Measurements from ENCODE around the gene OLR1.
A peak's percentile ranks its signal among the peaks of the same experiment; 100 is the strongest.

Gene OLR1

DNA sequence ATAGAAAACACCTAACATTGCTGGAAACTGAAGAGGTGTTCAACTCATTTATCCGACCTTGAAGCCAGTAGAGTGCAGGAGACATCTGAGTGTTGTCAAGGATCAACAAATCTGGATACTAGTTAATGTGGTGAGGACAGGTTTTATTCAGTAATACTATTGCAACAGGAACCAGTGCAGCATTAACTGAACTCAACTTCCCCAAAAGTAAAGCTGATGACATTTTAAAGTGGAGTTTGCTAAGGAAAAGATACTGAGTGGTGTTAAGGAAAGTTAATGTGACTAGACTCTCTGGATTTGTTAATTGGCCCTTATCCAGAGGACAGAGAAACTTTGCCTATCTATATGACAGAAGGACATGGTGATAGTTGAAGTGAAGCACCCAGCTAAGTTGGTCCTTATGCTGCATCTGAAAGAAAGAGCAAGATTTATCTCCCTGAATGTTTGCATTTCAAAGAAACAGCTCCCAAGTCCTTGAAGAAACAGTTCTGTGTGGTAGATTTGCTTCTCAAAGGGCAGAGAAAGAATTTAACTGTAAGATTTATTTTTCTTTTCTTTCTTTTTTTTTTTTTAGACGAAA lies 40.7 kb downstream of the OLR1 start:
- TF ChIP-seq JUND (IDR thresholded peaks at IDR 0.05; ENCODE audit: low read depth), result no peak
- no peak for DNase-seq (ENCODE audit: low read depth in 1 of 2, low spot score in 1 of 2)
- in situ Hi-C loops (cut with HindIII; ENCODE audit: low pct_unique_long_range_greater_than_20kb, low sequenced_read_pairs), result no loop called here

DNA sequence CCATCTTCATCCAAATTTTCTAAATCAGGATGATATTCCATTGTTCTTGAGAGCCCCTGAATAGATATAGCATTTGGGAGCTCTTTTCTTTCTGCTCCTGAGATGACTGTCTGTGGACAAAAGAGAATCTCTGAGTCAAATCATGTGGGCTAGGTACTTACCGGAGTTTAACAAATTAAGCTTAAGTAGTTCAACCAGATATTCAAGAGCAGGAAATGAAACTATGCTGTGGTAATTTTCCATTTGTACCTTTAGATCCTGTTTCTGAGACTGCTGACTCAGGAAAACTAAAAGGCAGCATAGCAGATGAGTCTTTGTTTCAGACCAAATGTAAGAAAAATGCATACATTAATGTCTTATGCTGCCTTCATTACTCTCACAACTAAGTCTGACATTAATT lies 41.9 kb downstream of the OLR1 start, which contains the start of gene CLEC7A:
Gene CLEC7A (minus strand): TSS at position 158 of the 400 bp plus-strand sequence. CDS start 117 bp downstream, at position 41.
- in situ Hi-C loops (cut with HindIII; ENCODE audit: low pct_unique_long_range_greater_than_20kb, low sequenced_read_pairs), result no loop called here
- TF ChIP-seq JUND (IDR thresholded peaks at IDR 0.05; ENCODE audit: low read depth), result no peak
- peak in 1 of 2 experiments; percentile 37 for DNase-seq (ENCODE audit: low read depth in 1 of 2, low spot score in 1 of 2)

DNA sequence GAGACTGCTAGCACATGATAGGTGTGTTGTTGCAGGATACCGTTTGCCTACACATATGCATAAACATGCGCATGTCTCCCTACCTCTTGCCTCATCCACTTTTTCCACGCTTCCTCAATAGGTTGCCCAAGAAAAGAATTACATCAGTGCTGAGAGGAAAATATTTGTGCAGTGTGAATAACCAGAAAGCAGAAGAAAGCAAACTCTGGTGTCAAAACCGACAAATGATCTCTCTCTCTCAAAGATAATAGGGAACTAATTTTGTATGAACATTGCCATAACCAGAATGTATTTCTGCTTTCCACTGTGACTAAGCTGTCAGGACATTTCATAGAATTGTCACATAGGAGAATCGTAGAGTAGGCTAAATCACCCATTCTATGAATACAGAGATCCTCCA lies 43.2 kb downstream of the OLR1 start:
- TF ChIP-seq JUND (IDR thresholded peaks at IDR 0.05; ENCODE audit: low read depth), result no peak
- in situ Hi-C loops (cut with HindIII; ENCODE audit: low pct_unique_long_range_greater_than_20kb, low sequenced_read_pairs), result no loop called here
- no peak for DNase-seq (ENCODE audit: low read depth in 1 of 2, low spot score in 1 of 2)

DNA sequence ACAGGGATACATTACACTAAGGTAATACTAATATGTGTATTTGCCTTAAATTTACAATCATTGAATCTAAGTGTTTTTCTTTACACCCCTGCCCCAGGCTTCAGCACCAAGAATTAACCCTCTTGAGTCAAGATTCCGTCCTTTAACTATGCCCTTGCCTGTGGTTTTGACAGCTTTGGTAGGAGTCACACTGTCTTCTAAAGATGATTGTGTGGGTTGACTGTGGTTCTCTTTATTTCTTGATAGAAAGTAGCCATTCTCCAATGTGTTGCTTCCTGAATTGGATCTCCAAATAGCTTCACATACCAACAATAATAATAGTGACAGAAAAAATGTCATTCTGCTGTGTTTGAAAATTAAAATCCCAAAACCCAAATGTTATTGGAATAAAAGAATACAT lies 45.5 kb downstream of the OLR1 start:
- in situ Hi-C loops (cut with HindIII; ENCODE audit: low pct_unique_long_range_greater_than_20kb, low sequenced_read_pairs), result no loop called here
- no peak for TF ChIP-seq JUND (IDR thresholded peaks at IDR 0.05; ENCODE audit: low read depth)
- DNase-seq (ENCODE audit: low read depth in 1 of 2, low spot score in 1 of 2), result no peak

DNA sequence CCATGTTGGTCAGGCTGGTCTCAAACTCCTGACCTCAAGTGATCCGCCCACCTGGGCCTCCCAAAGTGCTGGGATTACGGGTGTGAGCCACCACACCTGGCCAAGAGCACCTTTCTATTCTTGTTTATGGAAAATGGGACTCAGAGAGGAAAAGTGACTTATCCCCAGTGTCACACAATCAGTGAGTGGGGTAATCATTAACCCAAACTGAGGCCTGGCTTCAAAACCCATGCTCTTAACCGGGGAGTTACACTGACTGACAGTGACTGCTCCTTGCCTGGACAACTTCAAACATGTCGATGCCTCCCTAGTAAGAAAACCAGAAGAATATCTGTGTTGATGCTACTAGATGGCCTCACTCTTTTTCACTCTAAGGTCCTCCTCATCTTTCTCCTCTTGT lies 49.2 kb downstream of the OLR1 start:
- DNase-seq (ENCODE audit: low read depth in 1 of 2, low spot score in 1 of 2), result no peak
- TF ChIP-seq JUND (IDR thresholded peaks at IDR 0.05; ENCODE audit: low read depth), result no peak
- in situ Hi-C loops (cut with HindIII; ENCODE audit: low pct_unique_long_range_greater_than_20kb, low sequenced_read_pairs), result no loop called here

DNA sequence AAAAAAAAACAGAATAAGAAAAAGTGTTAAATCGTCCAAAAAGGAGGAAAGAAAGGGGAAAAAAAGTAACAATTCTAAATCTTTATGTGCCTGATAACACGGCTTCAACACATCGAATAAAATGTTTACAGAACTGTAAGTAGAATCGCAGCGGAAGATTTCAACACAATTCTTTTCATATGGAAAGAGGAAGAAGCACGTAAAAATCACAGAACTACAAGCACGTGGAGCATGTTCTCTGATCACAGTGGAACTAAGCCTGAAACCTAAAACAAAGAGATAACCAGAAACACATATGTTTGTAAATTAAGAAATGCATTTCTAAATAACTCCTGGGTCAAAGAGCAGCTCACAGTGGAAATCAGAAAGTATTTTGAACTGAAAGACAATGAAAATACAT lies 50.7 kb downstream of the OLR1 start:
- no peak for TF ChIP-seq JUND (IDR thresholded peaks at IDR 0.05; ENCODE audit: low read depth)
- in situ Hi-C loops (cut with HindIII; ENCODE audit: low pct_unique_long_range_greater_than_20kb, low sequenced_read_pairs), result no loop called here
- no peak for DNase-seq (ENCODE audit: low read depth in 1 of 2, low spot score in 1 of 2)

DNA sequence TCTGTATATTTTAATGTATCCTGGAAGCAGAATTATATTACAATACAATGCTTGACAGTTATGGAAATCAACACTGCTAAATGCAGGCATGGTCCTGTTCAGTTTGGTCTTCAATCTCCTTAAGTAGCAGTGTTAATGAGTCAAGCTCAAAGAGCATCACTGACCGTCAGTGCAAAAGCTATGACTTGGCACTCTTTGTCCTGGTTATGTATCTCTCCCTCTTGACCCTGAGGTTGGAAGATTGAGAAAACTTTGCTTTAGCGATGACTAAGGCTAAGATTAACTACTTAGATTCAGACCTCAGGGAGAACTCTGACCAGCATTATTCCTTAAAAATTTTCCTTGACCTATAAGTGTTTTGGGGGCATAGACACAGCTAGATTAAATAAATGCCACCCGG lies 52.9 kb downstream of the OLR1 start:
- in situ Hi-C loops (cut with HindIII; ENCODE audit: low pct_unique_long_range_greater_than_20kb, low sequenced_read_pairs), result no loop called here
- TF ChIP-seq JUND (IDR thresholded peaks at IDR 0.05; ENCODE audit: low read depth), result no peak
- DNase-seq (ENCODE audit: low read depth in 1 of 2, low spot score in 1 of 2), result no peak

DNA sequence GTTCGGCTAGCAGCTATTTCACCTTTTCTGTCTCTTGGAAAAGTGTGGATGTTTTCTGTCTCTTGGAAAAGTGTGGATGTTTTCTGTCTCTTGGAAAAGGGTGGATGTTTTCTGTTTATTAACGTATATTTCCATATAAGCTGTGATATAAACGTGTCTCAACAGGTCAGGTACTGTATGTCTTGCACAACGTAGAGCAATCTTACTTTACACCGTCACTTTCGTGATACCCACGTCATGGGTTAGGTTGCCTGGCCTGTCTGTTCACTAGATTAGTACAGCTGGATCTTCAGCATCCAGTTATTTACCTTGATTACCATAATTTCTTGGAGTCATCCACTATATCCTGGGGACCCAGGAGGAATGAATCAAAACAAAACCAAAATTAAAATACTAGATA lies 56.0 kb downstream of the OLR1 start:
- in situ Hi-C loops (cut with HindIII; ENCODE audit: low pct_unique_long_range_greater_than_20kb, low sequenced_read_pairs), result no loop called here
- DNase-seq (ENCODE audit: low read depth in 1 of 2, low spot score in 1 of 2), result no peak
- TF ChIP-seq JUND (IDR thresholded peaks at IDR 0.05; ENCODE audit: low read depth), result no peak

DNA sequence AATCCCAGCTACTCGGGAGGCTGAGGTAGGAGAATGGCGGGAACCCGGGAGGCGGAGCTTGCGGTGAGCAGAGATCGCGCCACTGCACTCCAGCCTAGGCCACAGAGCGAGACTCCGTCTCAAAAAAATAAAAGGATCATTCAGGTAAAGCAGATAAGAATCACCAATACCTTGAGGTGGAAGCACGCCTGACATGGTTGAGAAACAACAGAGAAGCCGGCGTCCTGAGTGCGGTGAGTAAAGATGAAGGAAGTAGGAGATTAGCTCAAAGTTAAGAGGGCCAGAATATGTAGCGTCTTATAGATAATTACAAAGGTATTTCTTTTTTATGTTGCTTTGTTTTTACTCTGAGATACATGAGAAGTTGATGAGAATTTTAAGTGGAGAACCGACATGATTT lies 56.6 kb downstream of the OLR1 start:
- in situ Hi-C loops (cut with HindIII; ENCODE audit: low pct_unique_long_range_greater_than_20kb, low sequenced_read_pairs), result no loop called here
- TF ChIP-seq JUND (IDR thresholded peaks at IDR 0.05; ENCODE audit: low read depth), result no peak
- DNase-seq (ENCODE audit: low read depth in 1 of 2, low spot score in 1 of 2), result no peak

DNA sequence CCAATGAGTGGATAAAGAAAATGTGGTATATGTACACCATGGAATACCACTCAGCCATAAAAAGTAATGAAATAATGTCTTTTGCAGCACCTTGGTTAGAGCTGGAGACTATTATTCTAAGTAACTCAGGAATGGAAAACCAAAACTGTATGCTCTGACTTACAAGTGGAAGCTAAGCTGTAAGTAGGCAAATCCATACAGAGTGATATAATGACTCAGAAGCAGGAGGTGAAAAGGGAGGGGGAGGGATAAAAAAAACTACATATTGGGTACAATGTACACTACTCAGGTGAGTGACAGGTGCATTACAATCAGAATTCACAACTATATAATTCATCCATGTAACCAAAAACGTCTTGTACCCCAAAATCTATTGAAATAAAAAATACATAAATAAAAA lies 58.0 kb downstream of the OLR1 start:
- TF ChIP-seq JUND (IDR thresholded peaks at IDR 0.05; ENCODE audit: low read depth), result no peak
- in situ Hi-C loops (cut with HindIII; ENCODE audit: low pct_unique_long_range_greater_than_20kb, low sequenced_read_pairs), result no loop called here
- no peak for DNase-seq (ENCODE audit: low read depth in 1 of 2, low spot score in 1 of 2)

DNA sequence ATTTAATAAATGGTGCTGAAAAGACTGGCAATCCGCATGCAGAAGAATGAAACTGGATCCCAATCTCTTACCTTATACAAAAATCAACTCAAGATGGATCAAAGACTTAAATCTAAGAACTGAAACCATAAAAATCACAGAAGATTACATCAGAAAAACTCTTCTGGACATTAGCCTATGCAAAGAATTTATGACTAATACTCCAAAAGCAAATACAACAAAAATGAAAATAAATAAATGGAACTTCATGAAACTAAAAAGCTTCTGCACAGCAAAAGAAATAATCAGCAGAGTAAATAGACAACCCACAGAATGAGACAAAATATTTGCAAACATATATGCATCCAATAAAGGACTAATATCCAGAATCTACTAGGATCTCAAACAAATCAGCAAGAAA lies 58.9 kb downstream of the OLR1 start:
- TF ChIP-seq JUND (IDR thresholded peaks at IDR 0.05; ENCODE audit: low read depth), result no peak
- no peak for DNase-seq (ENCODE audit: low read depth in 1 of 2, low spot score in 1 of 2)
- in situ Hi-C loops (cut with HindIII; ENCODE audit: low pct_unique_long_range_greater_than_20kb, low sequenced_read_pairs), result no loop called here

DNA sequence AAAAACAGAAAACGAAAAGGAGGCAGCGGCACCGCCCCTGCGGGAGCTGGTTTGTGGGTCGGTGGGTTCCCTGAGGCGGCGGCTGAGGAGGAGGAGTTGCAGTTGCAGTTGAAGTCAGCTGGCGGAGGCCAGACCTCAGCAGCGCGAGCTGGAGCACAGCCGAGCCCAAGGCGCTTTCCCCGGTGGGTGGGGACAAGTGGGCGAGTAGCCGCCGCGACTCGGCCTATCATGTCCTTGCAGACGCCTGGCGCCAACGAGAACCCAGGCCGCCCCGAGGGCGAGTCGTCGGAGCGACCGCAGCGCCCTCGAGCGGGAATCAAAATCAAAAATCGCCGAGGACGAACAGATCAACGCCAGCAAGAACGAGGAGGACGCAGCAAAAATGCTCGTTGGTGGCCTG lies 60.5 kb downstream of the OLR1 start:
- no peak for DNase-seq (ENCODE audit: low read depth in 1 of 2, low spot score in 1 of 2)
- in situ Hi-C loops (cut with HindIII; ENCODE audit: low pct_unique_long_range_greater_than_20kb, low sequenced_read_pairs), result no loop called here
- TF ChIP-seq JUND (IDR thresholded peaks at IDR 0.05; ENCODE audit: low read depth), result no peak

DNA sequence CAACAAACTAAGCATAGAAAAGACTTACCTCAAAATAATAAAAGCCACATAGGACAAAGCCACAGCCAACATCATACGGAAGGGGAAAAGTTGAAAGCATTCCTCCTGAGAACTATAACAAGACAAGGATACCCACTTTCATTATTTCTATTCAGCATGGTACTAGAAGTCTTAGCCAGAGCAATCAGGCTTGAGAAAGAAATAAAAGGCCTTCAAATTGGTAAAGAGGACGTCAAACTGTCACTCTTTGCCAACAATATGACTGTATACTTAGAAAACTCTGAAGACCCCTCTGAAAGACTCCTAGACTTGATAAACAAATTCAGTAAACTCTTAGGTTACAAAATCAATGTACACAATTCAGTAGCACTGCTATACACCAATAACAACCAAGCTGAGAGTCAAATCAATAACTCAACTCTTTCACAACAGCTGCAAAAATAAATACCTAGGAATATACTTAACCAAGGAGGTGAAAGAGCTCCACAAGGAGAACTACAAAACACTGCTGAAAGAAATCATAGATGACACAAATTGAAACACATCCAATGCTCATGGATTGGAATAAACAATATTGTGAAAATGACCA lies 61.6 kb downstream of the OLR1 start:
- DNase-seq (ENCODE audit: low read depth in 1 of 2, low spot score in 1 of 2), result no peak
- in situ Hi-C loops (cut with HindIII; ENCODE audit: low pct_unique_long_range_greater_than_20kb, low sequenced_read_pairs), result no loop called here
- TF ChIP-seq JUND (IDR thresholded peaks at IDR 0.05; ENCODE audit: low read depth), result no peak

Data from T47D (cell line).